GM10248 (cell line): Measurements from ENCODE around the gene IFT81.
"Not testable (repeated sequence)": the region's sequence is repeated elsewhere in the genome, so short reads cannot be mapped to it uniquely, and the experiment has no call there.

Experiments used
- CTCF ChIA-PET: fragments of 300-600 bp; sonication (Branson Sonifier 250); formaldehyde crosslinking; extraction: SDS; loops from one replicate; lab custom pipeline; 2021; ENCODE audit warnings: antibody characterized with exemption; lab: Yijun Ruan, JAX
- POLR2A ChIA-PET: fragments of 350-650 bp; sonication (Branson Sonifier 250); formaldehyde crosslinking; extraction: SDS; loops from one replicate; lab custom pipeline; 2020; ENCODE audit warnings: antibody characterized with exemption; lab: Yijun Ruan, JAX
- DNase-seq: peaks from one replicate; pipeline ENCODE4 v3.0.0; 2012; ENCODE audit errors: extremely low spot score
- TF ChIP-seq, protein P1 (sequence below): IDR thresholded peaks from 2 replicates; pipeline ENCODE4 v1.5.1; 2012; ENCODE audit warnings: mild to moderate bottlenecking, low read depth; ENCODE audit errors: extremely low read depth, missing control alignments, control extremely low read depth

IFT81 gene

DNA sequence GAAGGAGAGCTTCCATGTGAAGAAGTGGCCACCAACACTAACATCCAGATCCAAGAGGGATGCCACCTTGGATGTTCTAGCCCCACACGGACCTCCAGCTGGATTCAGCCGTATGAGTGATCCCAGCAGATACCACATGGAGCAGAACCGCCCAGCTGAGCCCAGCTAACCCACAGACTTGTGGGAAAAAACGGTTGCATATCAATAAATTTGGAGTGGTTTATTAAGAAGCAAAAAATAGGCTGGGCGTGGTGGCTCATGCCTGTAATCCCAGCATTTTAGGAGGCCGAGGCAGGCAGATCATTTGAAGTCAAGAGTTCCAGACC is 11.9 kb upstream of the IFT81 start:
- ChIA-PET POLR2A (no interaction called here), CTCF (interaction anchor here (1.0 to 1.5 kb wide), 3 partner anchors 11 to 319 kb away, joined by 3 to 6 read pairs (median 4); no protein-coding TSS in a partner anchor)
- TF ChIP-seq, protein P1, sequence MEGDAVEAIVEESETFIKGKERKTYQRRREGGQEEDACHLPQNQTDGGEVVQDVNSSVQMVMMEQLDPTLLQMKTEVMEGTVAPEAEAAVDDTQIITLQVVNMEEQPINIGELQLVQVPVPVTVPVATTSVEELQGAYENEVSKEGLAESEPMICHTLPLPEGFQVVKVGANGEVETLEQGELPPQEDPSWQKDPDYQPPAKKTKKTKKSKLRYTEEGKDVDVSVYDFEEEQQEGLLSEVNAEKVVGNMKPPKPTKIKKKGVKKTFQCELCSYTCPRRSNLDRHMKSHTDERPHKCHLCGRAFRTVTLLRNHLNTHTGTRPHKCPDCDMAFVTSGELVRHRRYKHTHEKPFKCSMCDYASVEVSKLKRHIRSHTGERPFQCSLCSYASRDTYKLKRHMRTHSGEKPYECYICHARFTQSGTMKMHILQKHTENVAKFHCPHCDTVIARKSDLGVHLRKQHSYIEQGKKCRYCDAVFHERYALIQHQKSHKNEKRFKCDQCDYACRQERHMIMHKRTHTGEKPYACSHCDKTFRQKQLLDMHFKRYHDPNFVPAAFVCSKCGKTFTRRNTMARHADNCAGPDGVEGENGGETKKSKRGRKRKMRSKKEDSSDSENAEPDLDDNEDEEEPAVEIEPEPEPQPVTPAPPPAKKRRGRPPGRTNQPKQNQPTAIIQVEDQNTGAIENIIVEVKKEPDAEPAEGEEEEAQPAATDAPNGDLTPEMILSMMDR = no peak
- DNase-seq = no peak

DNA sequence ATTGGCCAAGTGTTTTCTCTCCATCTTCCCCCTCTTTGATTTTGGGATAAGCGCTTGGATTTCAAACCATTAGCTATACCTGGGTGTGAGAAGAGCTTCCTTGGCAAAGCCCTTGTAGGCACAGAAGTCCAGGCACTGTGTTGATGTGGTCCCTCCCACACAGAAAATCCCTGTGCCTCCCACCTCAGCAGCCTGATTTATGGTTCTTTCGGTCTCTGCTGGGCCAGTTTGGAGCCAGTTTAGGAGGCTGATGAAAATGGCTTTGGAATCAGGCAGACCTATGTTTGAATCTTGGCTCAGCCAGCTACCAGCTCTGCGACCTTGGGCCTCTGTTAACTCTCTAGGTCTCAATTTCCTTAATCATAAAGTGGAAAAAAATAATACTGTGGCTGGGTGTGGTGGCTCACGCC is 9.6 kb upstream of the IFT81 start:
- TF ChIP-seq, protein P1 = no peak
- ChIA-PET CTCF (interaction anchor here (2.7 kb wide), 1 partner anchor 12 kb away, joined by 14 read pairs; no protein-coding TSS in a partner anchor), POLR2A (no interaction called here)
- no peak for DNase-seq

DNA sequence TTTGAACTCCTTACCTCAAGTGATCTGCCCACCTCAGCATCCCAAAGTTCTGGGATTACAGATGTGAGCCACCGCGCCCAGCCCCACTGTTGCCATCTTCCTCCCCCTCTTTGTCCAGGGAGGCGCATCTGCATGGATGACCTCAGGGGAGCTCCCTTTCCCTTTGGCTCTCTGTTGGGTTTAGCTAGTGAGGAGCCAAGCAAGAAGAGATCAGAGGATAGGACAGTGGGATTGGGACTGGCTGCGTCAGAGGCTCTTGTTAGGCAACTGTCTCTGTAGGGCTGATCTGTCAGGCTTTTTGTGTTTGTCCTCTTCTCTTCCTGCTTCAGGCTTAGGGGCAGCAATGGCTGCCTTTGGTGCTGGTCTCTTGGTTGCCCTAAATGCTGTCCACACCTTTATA is 8.5 kb upstream of the IFT81 start:
- POLR2A ChIA-PET = no interaction called here
- DNase-seq = no peak
- TF ChIP-seq, protein P1 = no peak
- CTCF ChIA-PET = interaction anchor here (1.7 to 2.7 kb wide), 2 partner anchors 13 to 16 kb away, joined by 6 to 14 read pairs; no protein-coding TSS in a partner anchor

DNA sequence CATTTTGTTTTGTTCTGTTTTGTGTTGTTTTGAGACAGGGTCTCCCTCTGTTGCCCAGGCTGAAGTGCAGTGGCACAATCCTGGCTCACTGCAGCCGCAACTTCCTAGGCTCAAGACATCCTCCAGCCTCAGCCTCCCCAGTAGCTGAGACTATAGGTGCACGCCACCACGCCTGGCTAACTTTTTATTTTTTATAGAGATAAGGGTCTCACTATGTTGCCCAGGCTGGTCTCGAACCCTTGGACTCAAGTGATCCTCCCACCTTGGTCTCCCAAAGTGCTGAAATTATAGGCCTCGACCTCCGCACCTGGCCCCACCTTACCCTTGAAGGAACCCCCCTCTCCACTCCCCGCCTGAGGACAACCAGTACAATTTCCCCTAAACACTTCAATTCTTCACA is 7.5 kb upstream of the IFT81 start:
- no peak for DNase-seq
- CTCF ChIA-PET = interaction anchor here (1.7 kb wide), 1 partner anchor 17 kb away, joined by 6 read pairs; no protein-coding TSS in a partner anchor
- TF ChIP-seq, protein P1 = no peak
- POLR2A ChIA-PET = no interaction called here

DNA sequence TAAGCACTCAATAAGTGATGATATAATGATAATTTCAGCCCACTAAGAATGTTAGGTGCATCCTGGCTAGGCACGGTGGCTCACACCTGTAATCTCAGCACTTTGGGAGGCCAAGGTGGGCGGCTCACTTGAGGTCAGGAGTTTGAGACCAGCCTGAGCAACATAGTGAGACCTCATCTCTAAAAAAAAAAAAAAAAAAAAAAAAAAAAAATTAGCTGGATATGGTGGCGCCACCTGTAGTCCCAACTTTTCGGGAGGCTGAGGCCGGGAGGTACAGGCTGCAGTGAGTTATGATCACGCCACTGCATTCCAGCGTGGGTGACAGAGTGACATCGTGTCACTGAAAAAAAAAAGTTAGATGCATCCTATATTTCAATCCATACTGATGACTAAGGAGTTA is 6.9 kb upstream of the IFT81 start:
- CTCF ChIA-PET, POLR2A ChIA-PET: not testable (repeated sequence)

DNA sequence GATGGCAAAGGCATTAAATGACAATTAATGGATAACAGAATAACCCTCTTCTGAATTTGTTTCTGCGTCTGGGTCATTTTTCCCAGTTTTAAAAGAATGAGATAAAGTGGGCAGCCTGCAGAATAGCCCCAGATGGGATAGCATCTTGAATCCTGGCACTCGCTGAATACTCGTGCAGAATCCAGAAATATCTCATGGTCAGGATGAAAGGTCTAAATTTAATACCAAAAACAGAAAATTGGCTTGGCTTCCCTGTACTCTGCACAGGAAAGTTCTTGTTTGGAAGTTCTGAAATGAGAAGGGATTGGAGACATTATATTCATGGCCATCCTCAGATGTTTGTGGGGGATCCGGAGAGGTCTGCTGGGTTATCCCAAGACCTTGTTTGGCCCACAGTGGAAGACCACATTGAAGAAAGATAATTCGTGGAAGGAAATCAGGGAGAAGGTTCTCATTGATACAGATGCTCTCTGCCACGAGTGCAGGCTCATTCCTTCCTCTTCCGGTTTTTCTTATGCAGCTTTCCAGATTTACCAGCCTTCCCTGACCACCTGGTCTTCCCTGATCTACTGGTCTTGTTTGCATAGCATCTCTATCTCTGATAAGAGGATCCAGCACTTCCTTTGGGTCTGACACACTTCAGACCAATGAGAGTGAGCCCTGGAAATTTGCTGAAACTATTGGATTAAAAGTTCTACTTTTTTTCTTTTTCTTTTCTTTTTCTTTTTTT is 6.0 kb upstream of the IFT81 start:
- TF ChIP-seq, protein P1 = no peak
- CTCF ChIA-PET = no interaction called here
- no peak for DNase-seq
- POLR2A ChIA-PET = no interaction called here

More for the DNA sequence above, 6.9 kb upstream of the IFT81 start:
- not testable (repeated sequence) for DNase-seq

DNA sequence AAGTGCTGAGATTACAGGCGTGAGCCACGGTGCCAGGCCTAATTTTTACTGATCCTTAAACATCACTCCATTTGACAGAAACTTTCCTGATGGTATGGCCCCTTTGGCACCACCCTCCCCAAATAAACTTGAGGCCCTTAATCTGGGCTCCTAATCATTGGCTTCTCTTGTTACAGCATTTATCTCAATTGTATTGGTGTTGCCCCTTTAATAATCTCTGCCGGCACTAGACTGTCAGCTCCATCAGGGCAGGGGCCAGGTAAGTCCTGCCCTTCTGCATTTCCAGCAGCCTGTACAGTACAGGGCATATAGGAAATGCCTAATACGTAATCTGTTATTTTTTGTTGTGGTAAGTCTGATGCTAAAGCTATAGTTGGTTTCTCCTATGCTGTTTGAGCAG is 1.2 kb upstream of the IFT81 start:
- CTCF ChIA-PET = interaction anchor here (1.7 kb wide), 1 partner anchor 308 kb away, joined by 7 read pairs; no protein-coding TSS in a partner anchor
- POLR2A ChIA-PET = no interaction called here
- DNase-seq = no peak
- TF ChIP-seq, protein P1 = no peak
